GM10266 (cell line): Measurements from ENCODE around the gene EXOC7.

Source experiments
- DNase-seq: peaks from one replicate; pipeline ENCODE4 v3.0.0; 2012; ENCODE audit errors: extremely low spot score
- TF ChIP-seq, protein P1 (sequence below): IDR thresholded peaks from 2 replicates; pipeline ENCODE4 v1.5.1; 2012; ENCODE audit warnings: mild to moderate bottlenecking, low read depth; ENCODE audit not compliant: control insufficient read depth, insufficient read depth; ENCODE audit errors: missing control alignments

EXOC7 gene

DNA sequence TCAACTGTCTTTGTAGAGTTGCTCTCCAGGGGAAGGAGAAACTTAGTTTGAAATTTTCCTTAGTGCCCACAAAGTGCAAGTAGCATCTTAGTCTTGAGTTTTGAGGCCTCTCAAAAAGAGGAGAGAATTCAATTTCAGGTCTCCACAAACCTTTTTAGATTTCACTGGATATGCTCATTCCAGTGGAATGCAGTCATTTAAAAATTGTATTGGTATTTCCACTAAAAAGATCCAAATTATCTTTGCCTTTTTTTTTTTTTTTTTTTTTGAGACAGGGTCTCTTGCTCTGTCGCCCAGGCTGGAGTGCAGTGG lies 44.4 kb upstream of the EXOC7 start:
- TF ChIP-seq, protein P1, sequence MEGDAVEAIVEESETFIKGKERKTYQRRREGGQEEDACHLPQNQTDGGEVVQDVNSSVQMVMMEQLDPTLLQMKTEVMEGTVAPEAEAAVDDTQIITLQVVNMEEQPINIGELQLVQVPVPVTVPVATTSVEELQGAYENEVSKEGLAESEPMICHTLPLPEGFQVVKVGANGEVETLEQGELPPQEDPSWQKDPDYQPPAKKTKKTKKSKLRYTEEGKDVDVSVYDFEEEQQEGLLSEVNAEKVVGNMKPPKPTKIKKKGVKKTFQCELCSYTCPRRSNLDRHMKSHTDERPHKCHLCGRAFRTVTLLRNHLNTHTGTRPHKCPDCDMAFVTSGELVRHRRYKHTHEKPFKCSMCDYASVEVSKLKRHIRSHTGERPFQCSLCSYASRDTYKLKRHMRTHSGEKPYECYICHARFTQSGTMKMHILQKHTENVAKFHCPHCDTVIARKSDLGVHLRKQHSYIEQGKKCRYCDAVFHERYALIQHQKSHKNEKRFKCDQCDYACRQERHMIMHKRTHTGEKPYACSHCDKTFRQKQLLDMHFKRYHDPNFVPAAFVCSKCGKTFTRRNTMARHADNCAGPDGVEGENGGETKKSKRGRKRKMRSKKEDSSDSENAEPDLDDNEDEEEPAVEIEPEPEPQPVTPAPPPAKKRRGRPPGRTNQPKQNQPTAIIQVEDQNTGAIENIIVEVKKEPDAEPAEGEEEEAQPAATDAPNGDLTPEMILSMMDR: no peak
- no peak for DNase-seq

DNA sequence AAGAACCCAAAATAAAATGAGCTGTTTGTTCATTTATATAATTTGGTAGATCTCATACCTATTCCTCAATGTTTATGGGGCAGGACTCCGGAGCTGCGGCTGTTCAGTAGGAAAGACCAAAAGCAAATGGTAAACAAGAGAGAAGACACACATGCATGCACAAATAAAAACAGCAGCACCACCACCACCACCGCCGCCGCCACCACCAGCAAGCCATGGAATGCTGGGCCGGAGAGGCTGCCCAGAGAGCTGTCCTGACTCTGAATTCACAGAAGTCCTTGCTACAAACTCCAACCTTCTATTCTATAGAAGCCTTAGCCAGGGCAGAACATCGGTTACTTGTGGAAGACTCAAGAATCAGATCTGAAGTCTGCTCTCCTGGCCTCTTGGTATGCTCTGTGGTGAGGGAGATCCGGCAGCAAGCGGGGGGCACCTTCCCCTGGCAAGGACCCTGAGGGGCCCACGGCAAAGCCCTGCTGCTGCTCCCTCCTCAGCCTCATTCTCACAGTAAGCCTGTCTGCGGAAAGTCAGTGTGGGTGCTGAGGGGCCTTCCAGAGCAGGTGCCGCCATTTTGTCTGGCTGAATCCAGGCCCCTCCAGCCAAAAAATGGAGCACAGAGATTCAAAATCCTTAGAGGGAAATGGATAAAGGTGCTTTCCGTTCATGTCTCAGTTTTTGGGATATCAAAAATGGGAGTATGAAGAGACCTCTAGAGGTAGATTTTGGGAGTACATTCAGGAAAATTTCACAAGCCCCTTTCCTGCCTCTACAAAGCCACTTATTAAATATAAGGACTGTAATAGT lies 43.8 kb upstream of the EXOC7 start:
- no peak for DNase-seq
- TF ChIP-seq, protein P1: no peak

GRCh38 chr17:76146053-76146851 lies 42.7 kb upstream of the EXOC7 start:
- TF ChIP-seq, protein P1: no peak
- no peak for DNase-seq

- peak; percentile 58 for DNase-seq
- TF ChIP-seq, protein P1: no peak
Observed at GRCh38 chr17:76145231-76146052, 41.9 kb upstream of the EXOC7 start.

GRCh38 chr17:76142585-76143041 lies 39.0 kb upstream of the EXOC7 start:
- no peak for DNase-seq
- TF ChIP-seq, protein P1: no peak

DNA sequence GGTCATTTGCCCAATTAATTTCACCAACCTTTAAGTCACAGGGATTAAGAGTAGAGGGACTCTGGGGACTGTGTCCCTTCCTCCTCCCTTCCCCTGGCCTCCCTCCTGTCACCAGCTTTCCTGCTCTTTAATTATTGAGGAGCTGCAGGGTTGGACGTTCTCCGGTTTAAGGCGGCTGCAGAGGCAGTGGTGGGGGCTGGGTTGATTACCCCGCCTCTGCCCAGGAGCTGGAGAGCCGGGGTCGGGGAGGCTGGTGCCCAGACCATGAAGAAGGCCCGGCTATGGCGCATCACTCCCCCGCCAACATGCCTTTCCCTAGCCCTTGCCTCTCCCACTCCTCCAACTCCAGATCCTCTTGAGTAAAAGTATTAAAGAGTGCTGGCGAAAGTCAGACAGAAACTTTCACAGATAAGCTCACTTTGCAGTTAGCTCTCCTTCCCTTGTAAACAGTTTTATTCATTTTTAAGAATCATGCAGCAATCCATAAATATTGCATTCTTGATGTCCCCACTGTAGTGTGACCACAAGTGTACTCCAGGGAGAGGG lies 38.5 kb upstream of the EXOC7 start:
- DNase-seq: no peak
- TF ChIP-seq, protein P1: no peak
